ENCODE data around the gene BAG2.

DNA sequence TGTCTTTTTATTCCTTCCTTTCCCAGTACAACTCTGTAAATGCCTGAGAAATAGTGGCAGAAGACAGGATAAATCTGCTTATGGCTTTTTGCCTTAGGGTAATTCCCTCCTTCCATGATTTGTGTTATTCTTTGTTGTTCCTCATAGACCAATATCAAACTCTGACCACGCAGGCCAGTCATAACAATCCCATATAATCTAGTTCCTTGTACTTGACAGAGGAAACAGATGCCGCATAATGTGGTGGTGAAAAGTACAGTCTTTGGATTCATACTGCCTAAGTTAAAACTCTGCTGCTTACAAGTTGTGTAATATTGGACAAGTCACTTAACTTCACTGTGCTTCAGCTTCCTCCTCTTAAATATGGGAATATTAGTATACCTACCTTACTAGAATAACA lies 8.2 kb upstream of the BAG2 start:
- TF ChIP-seq, protein P1, sequence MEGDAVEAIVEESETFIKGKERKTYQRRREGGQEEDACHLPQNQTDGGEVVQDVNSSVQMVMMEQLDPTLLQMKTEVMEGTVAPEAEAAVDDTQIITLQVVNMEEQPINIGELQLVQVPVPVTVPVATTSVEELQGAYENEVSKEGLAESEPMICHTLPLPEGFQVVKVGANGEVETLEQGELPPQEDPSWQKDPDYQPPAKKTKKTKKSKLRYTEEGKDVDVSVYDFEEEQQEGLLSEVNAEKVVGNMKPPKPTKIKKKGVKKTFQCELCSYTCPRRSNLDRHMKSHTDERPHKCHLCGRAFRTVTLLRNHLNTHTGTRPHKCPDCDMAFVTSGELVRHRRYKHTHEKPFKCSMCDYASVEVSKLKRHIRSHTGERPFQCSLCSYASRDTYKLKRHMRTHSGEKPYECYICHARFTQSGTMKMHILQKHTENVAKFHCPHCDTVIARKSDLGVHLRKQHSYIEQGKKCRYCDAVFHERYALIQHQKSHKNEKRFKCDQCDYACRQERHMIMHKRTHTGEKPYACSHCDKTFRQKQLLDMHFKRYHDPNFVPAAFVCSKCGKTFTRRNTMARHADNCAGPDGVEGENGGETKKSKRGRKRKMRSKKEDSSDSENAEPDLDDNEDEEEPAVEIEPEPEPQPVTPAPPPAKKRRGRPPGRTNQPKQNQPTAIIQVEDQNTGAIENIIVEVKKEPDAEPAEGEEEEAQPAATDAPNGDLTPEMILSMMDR (IDR thresholded peaks at IDR 0.05) = no peak
- no peak for TF ChIP-seq POLR2AphosphoS5 (IDR thresholded peaks at IDR 0.05; ENCODE audit: low read depth, low read length)
